ENCODE data around the gene LRRC2. TPM values are rescaled to one million over a fixed set of nuclear protein-coding genes. Genes with fewer than 3 reads are reported as not detected.

LRRC2 gene
- total RNA-seq, 4 donors from 2014 or later, result 0.35 to 23.9 (median 1.3) TPM

GRCh38 chr3:46609944-46610722 lies 44.0 kb upstream of the LRRC2 start:
- no peak for DNase-seq
- Histone ChIP-seq H3K27ac (no peak overlapping the region), H3K36me3 (no peaks in the 10 kb centered on the region), H3K9me3 (no peaks in the 10 kb centered on the region), H3K27me3 (no peaks in the 10 kb centered on the region), H3K4me3 (no peak overlapping the region), H3K4me1 (no peaks in the 10 kb centered on the region)
- no peak for TF ChIP-seq CTCF (IDR thresholded peaks at IDR 0.05)
- TF ChIP-seq POLR2A (IDR thresholded peaks at IDR 0.05), result no peak

- Histone ChIP-seq H3K4me1 (no peaks in the 10 kb centered on the region), H3K36me3 (no peaks in the 10 kb centered on the region), H3K27ac (no peak overlapping the region), H3K27me3 (no peaks in the 10 kb centered on the region), H3K4me3 (no peak overlapping the region), H3K9me3 (no peaks in the 10 kb centered on the region)
- no peak for DNase-seq
- TF ChIP-seq POLR2A (IDR thresholded peaks at IDR 0.05), result no peak
Measured at GRCh38 chr3:46609212-46609721, 43.2 kb upstream of the LRRC2 start.

GRCh38 chr3:46607603-46608028 lies 41.5 kb upstream of the LRRC2 start:
- Histone ChIP-seq H3K4me3 (no peak overlapping the region), H3K27me3 (no peaks in the 10 kb centered on the region), H3K36me3 (no peaks in the 10 kb centered on the region), H3K27ac (no peak overlapping the region), H3K4me1 (no peaks in the 10 kb centered on the region), H3K9me3 (no peaks in the 10 kb centered on the region)
- no peak for DNase-seq
- no peak for TF ChIP-seq CTCF (IDR thresholded peaks at IDR 0.05)
- TF ChIP-seq POLR2A (IDR thresholded peaks at IDR 0.05), result no peak

GRCh38 chr3:46604127-46604526 lies 38.0 kb upstream of the LRRC2 start:
- H3K27ac ChIP-seq, result no peak overlapping the region
- H3K4me1 ChIP-seq, result no peaks in the 10 kb centered on the region
- H3K27me3 ChIP-seq, result no peaks in the 10 kb centered on the region
- no peak overlapping the region for H3K4me3 ChIP-seq
- TF ChIP-seq CTCF (IDR thresholded peaks at IDR 0.05), result no peak
- TF ChIP-seq POLR2A (IDR thresholded peaks at IDR 0.05), result no peak
- no peak for DNase-seq
- no peaks in the 10 kb centered on the region for H3K9me3 ChIP-seq
- no peaks in the 10 kb centered on the region for H3K36me3 ChIP-seq

GRCh38 chr3:46603446-46604046 lies 37.4 kb upstream of the LRRC2 start:
- Histone ChIP-seq H3K4me3 (no peak overlapping the region), H3K36me3 (no peaks in the 10 kb centered on the region), H3K4me1 (no peaks in the 10 kb centered on the region), H3K27ac (no peak overlapping the region), H3K27me3 (no peaks in the 10 kb centered on the region), H3K9me3 (no peaks in the 10 kb centered on the region)
- TF ChIP-seq CTCF (IDR thresholded peaks at IDR 0.05) (no peak), POLR2A (IDR thresholded peaks at IDR 0.05) (no peak)
- no peak for DNase-seq

GRCh38 chr3:46599590-46599989 lies 33.5 kb upstream of the LRRC2 start:
- Histone ChIP-seq H3K4me3 (no peak overlapping the region), H3K27ac (no peak overlapping the region), H3K27me3 (no peaks in the 10 kb centered on the region), H3K9me3 (no peaks in the 10 kb centered on the region), H3K4me1 (no peaks in the 10 kb centered on the region), H3K36me3 (no peaks in the 10 kb centered on the region)
- no peak for DNase-seq
- TF ChIP-seq CTCF (IDR thresholded peaks at IDR 0.05) (no peak), POLR2A (IDR thresholded peaks at IDR 0.05) (no peak)
